Neural crest cell (in vitro differentiated cells): ENCODE results near the gene TXNDC2. TPM values are rescaled to one million over a fixed set of nuclear protein-coding genes. Genes with fewer than 3 reads are reported as not detected.

ENCODE experiments used
- DNase-seq: peaks from one replicate; pipeline ENCODE4 v3.0.0; 2021; ENCODE audit warnings: low read depth, mixed read lengths, low spot score
- H3K27ac Mint-ChIP-seq: one replicate; pipeline ENCODE4 v1.8.0; 2021; ENCODE audit warnings: mild to moderate bottlenecking, mixed read lengths; ENCODE audit not compliant: unreplicated experiment
- H3K27me3 Mint-ChIP-seq: 2 replicates; pipeline ENCODE4 v1.8.0; 2021; ENCODE audit warnings: low read depth, mild to moderate bottlenecking, mixed read lengths
- H3K36me3 Mint-ChIP-seq: 2 replicates; pipeline ENCODE4 v1.8.0; 2021; ENCODE audit warnings: low read depth, mild to moderate bottlenecking, mixed read lengths
- H3K4me1 Mint-ChIP-seq: 2 replicates; pipeline ENCODE4 v1.8.0; 2021; ENCODE audit warnings: mixed read lengths
- H3K4me3 Mint-ChIP-seq: one replicate; pipeline ENCODE4 v1.8.0; 2021; ENCODE audit warnings: mild to moderate bottlenecking, mixed read lengths
- H3K9me3 Mint-ChIP-seq: 2 replicates; pipeline ENCODE4 v1.8.0; 2021; ENCODE audit warnings: mixed read lengths
- total RNA-seq: library from RNA; stranded (reverse); gene quantifications from 2 replicates; pipeline ENCODE4 v1.2.1, GENCODE V29; 2021
- TF ChIP-seq, protein P1 (sequence below): fragments of 200-600 bp; sonication (generic); conservative IDR thresholded peaks from 2 replicates; pipeline ENCODE4 v1.5.0; 2021; ENCODE audit warnings: antibody characterized with exemption, mild to moderate bottlenecking

Gene TXNDC2
- total RNA-seq, 1 donor from 2014 or later = not detected

DNA sequence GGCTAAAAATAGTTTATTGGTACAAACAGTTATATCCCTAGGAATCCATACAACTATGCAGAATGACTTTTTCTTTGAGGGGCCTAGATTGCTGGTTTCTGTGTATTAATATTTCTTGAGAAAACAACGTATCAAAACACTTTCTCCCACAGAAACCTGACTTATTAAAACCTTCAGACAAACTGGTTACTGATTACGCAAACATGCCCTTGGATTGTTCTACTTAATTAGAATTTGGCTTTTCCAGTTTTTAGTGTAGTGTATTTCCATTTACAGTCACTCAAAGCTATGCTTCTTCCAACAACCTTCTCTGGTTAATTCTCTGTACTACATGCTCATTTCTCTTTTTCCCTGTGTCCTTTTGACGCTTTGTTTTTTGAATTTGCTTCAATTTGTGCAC lies 48.1 kb downstream of the TXNDC2 start:
- TF ChIP-seq, protein P1, sequence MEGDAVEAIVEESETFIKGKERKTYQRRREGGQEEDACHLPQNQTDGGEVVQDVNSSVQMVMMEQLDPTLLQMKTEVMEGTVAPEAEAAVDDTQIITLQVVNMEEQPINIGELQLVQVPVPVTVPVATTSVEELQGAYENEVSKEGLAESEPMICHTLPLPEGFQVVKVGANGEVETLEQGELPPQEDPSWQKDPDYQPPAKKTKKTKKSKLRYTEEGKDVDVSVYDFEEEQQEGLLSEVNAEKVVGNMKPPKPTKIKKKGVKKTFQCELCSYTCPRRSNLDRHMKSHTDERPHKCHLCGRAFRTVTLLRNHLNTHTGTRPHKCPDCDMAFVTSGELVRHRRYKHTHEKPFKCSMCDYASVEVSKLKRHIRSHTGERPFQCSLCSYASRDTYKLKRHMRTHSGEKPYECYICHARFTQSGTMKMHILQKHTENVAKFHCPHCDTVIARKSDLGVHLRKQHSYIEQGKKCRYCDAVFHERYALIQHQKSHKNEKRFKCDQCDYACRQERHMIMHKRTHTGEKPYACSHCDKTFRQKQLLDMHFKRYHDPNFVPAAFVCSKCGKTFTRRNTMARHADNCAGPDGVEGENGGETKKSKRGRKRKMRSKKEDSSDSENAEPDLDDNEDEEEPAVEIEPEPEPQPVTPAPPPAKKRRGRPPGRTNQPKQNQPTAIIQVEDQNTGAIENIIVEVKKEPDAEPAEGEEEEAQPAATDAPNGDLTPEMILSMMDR = no peak
- H3K4me1 Mint-ChIP-seq = peaks cover 14% of the 10 kb centered on the region
- peaks cover 12% of the 10 kb centered on the region for H3K36me3 Mint-ChIP-seq
- no peak overlapping the region for H3K4me3 Mint-ChIP-seq
- peak overlapping the region; percentile 78 for H3K27ac Mint-ChIP-seq
- DNase-seq = no peak
- no peaks in the 10 kb centered on the region for H3K9me3 Mint-ChIP-seq
- H3K27me3 Mint-ChIP-seq = no peaks in the 10 kb centered on the region

DNA sequence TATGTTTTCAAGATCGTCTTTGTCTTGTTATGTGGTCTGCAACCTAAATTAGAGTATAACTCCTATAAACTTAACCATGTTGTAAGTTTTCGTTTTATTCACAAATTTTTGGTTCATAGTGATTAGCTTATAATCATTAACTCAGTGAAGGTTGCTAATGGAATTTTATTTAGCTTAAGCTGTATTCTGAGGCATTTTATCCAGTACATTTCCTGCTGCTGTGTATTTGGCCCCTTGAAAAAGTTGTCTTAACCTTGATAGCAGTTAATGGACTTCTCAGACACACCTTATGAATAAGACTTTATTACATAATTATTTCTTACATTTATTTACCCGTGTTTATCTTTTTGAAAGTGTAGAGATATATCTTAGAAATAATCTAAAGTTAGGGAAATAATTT lies 48.5 kb downstream of the TXNDC2 start:
- TF ChIP-seq, protein P1 = no peak
- Mint-ChIP-seq H3K9me3 (no peaks in the 10 kb centered on the region), H3K4me3 (no peak overlapping the region), H3K27ac (peak overlapping the region; percentile 78), H3K36me3 (peaks cover 12% of the 10 kb centered on the region), H3K4me1 (peaks cover 10% of the 10 kb centered on the region), H3K27me3 (no peaks in the 10 kb centered on the region)
- DNase-seq = no peak

Other genes with a start within 250 kb of the TXNDC2 start
- gene RAB31, start 177.7 kb upstream of the TXNDC2 start, total RNA-seq = 18.9 and 23.6 TPM in 2 replicates
- 125 and 126 TPM in 2 replicates for gene VAPA, start 28.0 kb downstream of the TXNDC2 start, total RNA-seq